ENCODE measurements around the gene TBCD. TPM values are rescaled to one million over a fixed set of nuclear protein-coding genes. Genes with fewer than 3 reads are reported as not detected.
A peak's percentile ranks its signal among the peaks of the same experiment; 100 is the strongest.

TBCD gene
- total RNA-seq, 1 donor from 2014 or later = 49.9 TPM

GRCh38 chr17:82734987-82735866, 16.6 kb upstream of the TBCD start, which contains the start of gene FN3K:
Gene FN3K, plus strand, starts transcription at chr17:82735615. Its CDS starts 22 bp downstream, at chr17:82735637.
- peaks cover 6% of the 10 kb centered on the region for H3K4me1 Mint-ChIP-seq
- CTCF ChIA-PET = no interaction called here
- peaks cover 7% of the 10 kb centered on the region for H3K9me3 Mint-ChIP-seq
- H3K4me3 Mint-ChIP-seq = peak within 1 kb of the TSS; percentile 19
- H3K36me3 Mint-ChIP-seq (ENCODE audit: low read depth) = peaks cover 24% of the 10 kb centered on the region
- no peak within 1 kb of the TSS for H3K27ac Mint-ChIP-seq
- TF ChIP-seq, protein P1, sequence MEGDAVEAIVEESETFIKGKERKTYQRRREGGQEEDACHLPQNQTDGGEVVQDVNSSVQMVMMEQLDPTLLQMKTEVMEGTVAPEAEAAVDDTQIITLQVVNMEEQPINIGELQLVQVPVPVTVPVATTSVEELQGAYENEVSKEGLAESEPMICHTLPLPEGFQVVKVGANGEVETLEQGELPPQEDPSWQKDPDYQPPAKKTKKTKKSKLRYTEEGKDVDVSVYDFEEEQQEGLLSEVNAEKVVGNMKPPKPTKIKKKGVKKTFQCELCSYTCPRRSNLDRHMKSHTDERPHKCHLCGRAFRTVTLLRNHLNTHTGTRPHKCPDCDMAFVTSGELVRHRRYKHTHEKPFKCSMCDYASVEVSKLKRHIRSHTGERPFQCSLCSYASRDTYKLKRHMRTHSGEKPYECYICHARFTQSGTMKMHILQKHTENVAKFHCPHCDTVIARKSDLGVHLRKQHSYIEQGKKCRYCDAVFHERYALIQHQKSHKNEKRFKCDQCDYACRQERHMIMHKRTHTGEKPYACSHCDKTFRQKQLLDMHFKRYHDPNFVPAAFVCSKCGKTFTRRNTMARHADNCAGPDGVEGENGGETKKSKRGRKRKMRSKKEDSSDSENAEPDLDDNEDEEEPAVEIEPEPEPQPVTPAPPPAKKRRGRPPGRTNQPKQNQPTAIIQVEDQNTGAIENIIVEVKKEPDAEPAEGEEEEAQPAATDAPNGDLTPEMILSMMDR (IDR thresholded peaks at IDR 0.05) = no peak
- no peak for DNase-seq
- POLR2A ChIA-PET = no interaction called here
- ATAC-seq (ENCODE audit: low read depth) = peak; percentile 28
- H3K27me3 Mint-ChIP-seq = peaks cover 6% of the 10 kb centered on the region
- intact Hi-C loops (cut with micrococcal nuclease) = no loop called here

DNA sequence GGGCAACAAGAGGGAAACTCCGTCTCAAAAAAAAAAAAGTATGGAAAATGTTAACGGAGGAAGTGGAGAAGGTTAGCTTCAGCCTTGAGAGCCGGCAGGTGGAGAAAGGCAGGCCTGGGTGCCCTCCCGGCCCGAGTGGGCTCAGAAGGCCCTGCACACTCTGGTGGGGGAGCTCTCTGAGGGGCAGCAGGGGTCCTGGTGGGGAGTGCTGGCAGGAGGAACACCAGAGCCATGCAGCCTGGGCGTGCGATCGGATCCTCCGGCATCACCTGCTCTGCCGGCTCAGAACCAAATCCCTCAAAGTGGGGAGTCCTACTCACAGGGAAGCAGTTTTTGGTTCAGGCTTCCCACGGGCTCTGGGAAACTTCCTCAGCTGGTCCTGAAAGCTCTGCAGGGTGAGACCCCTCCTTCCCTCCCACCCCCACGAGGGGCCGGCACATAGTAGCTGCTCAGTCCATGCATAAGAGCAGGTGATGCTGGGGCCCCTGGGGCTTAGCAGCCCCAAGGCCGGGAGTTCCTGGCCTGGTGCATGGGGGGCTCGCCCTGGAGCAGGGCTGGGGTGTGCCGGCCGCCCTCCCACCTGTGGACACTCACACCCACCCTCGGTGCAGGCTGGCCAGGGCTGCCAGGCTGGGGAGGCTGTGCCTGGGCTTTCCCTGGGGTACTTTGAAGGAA, 15.2 kb upstream of the TBCD start:
- DNase-seq = no peak
- ChIA-PET CTCF (no interaction called here), POLR2A (no interaction called here)
- no peak for ATAC-seq (ENCODE audit: low read depth)
- Mint-ChIP-seq H3K36me3 (ENCODE audit: low read depth) (peaks cover 23% of the 10 kb centered on the region), H3K4me3 (no peak overlapping the region), H3K9me3 (peaks cover 11% of the 10 kb centered on the region), H3K4me1 (peaks cover 6% of the 10 kb centered on the region), H3K27ac (no peak overlapping the region), H3K27me3 (peaks cover 6% of the 10 kb centered on the region)
- intact Hi-C loops (cut with micrococcal nuclease) = no loop called here
- TF ChIP-seq, protein P1 (IDR thresholded peaks at IDR 0.05) = no peak

DNA sequence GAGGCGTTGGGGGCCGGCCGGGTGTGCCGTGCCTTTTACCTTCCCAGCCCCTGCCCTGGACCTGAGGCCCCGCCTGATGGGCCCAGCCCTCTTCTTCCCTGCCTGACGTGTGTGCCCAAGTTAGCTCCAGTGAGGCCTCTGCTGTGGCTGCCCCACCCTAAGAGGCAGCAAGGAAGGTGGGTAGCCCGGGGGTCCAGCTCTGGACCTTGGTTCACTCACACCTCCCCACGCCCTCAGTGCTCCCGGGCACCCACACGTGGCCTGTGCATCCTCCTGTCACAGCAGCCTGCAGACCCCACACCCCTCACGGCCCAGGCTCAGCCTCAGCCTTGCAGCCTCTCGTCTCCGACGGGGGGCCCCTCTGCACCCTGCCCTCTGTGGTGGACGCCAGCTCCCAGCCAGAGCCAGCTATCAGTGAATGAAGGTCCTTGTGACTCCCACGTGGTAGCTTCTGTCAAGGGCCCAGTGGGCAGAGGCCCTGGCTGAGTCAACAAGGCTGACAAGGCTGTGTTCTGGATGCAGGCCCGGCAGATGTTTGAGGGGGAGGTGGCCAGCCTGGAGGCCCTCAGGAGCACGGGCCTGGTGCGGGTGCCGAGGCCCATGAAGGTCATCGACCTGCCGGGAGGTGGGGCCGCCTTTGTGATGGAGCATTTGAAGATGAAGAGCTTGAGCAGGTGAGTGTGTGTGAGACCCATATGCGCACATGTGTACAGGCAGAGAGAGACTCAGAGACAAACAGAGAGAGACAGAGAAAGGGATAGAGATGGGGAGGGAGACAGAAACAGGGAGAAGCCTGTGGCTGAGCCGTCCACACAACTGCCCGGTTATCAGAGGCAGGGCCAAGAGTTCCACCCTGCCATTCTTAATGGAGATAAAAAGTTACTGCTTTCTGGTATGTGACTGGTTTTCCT, 13.6 kb upstream of the TBCD start:
- ATAC-seq (ENCODE audit: low read depth) (no peak), DNase-seq (no peak)
- Mint-ChIP-seq H3K27me3 (peaks cover 6% of the 10 kb centered on the region), H3K4me1 (peaks cover 6% of the 10 kb centered on the region), H3K9me3 (peaks cover 8% of the 10 kb centered on the region), H3K36me3 (ENCODE audit: low read depth) (peaks cover 12% of the 10 kb centered on the region), H3K4me3 (no peak overlapping the region), H3K27ac (no peak overlapping the region)
- ChIA-PET CTCF (no interaction called here), POLR2A (no interaction called here)
- intact Hi-C loops (cut with micrococcal nuclease) = no loop called here
- TF ChIP-seq, protein P1 (IDR thresholded peaks at IDR 0.05) = no peak

GRCh38 chr17:82740906-82741759, 10.7 kb upstream of the TBCD start:
- H3K4me1 Mint-ChIP-seq = peaks cover 2% of the 10 kb centered on the region
- intact Hi-C loops (cut with micrococcal nuclease) = no loop called here
- H3K36me3 Mint-ChIP-seq (ENCODE audit: low read depth) = peaks cover 7% of the 10 kb centered on the region
- DNase-seq (no peak), ATAC-seq (ENCODE audit: low read depth) (no peak)
- no peak overlapping the region for H3K4me3 Mint-ChIP-seq
- peaks cover 2% of the 10 kb centered on the region for H3K27me3 Mint-ChIP-seq
- ChIA-PET CTCF (no interaction called here), POLR2A (interaction anchor here (0.6 to 1.0 kb wide), 2 partner anchors 25 to 129 kb away, joined by 3 to 8 read pairs; partner anchors contain the start of gene FN3KRP)
- H3K27ac Mint-ChIP-seq = no peak overlapping the region
- H3K9me3 Mint-ChIP-seq = peaks cover 7% of the 10 kb centered on the region
- TF ChIP-seq, protein P1 (IDR thresholded peaks at IDR 0.05) = no peak

All from activated B cell treated with CpG ODN at 0.5 μM for 24 hours (primary cell).